Upper lobe of right lung (tissue), 1 donor: Measurements from ENCODE around the gene IFNL1. TPM values are rescaled to one million over a fixed set of nuclear protein-coding genes. Genes with fewer than 3 reads are reported as not detected.

Experiments
- ATAC-seq: fragments of 200-7000 bp; cut with Tn5 transposase; one replicate; pipeline ENCODE4 v1.9.1; 2020; ENCODE audit warnings: mild to moderate bottlenecking, moderate library complexity
- DNase-seq: peaks from one replicate; pipeline ENCODE4 v3.0.0-alpha.2; 2020
- H3K27ac ChIP-seq: fragments of 200-600 bp; one replicate; pipeline ENCODE4 v1.8.0; 2022
- H3K27me3 ChIP-seq: fragments of 200-600 bp; one replicate; pipeline ENCODE4 v1.8.0; 2022; ENCODE audit warnings: mild to moderate bottlenecking
- H3K36me3 ChIP-seq: fragments of 200-600 bp; one replicate; pipeline ENCODE4 v1.8.0; 2022
- H3K4me1 ChIP-seq: fragments of 200-600 bp; one replicate; pipeline ENCODE4 v1.8.0; 2022
- H3K4me3 ChIP-seq: fragments of 200-600 bp; one replicate; pipeline ENCODE4 v1.8.0; 2022; ENCODE audit warnings: mild to moderate bottlenecking
- H3K9me3 ChIP-seq: fragments of 200-600 bp; one replicate; pipeline ENCODE4 v1.8.0; 2022
- CTCF ChIP-seq: fragments of 200-600 bp; IDR thresholded peaks from one replicate; pipeline ENCODE4 v1.8.0; 2022; ENCODE audit warnings: antibody characterized with exemption
- intact Hi-C: fragments of 100-400 bp; cut with DNase I; formaldehyde crosslinking; loops from one replicate; pipeline ENCODE4 v1.11.0; 2022
- total RNA-seq: library from RNA; stranded (reverse); fragmentation: NEBNext Ultra II Directional; extraction: Animal tissue kit (Norgen Biotek cat#: 25700); gene quantifications from one replicate; pipeline ENCODE4 v1.2.1, GENCODE V29; 2021
- donor health status: DM: no; HTN: yes; CAD: no; lungs with severe emphysema.

The IFNL1 gene
- total RNA-seq, 1 donor from 2014 or later: not detected

GRCh38 chr19:39345956-39346355, 49.7 kb downstream of the IFNL1 start:
- no peaks in the 10 kb centered on the region for H3K9me3 ChIP-seq
- peaks cover 29% of the 10 kb centered on the region for H3K4me1 ChIP-seq
- H3K27me3 ChIP-seq: no peaks in the 10 kb centered on the region
- H3K27ac ChIP-seq: no peak overlapping the region
- intact Hi-C loops: no loop called here
- DNase-seq (no peak), ATAC-seq (no peak)
- H3K36me3 ChIP-seq: peaks cover 14% of the 10 kb centered on the region
- H3K4me3 ChIP-seq: no peak overlapping the region
- TF ChIP-seq CTCF: no peak

- H3K27ac ChIP-seq: no peak overlapping the region
- intact Hi-C loops: no loop called here
- H3K4me3 ChIP-seq: no peak overlapping the region
- peaks cover 22% of the 10 kb centered on the region for H3K36me3 ChIP-seq
- no peaks in the 10 kb centered on the region for H3K27me3 ChIP-seq
- H3K9me3 ChIP-seq: no peaks in the 10 kb centered on the region
- no peak for DNase-seq
- TF ChIP-seq CTCF: no peak
- peaks cover 24% of the 10 kb centered on the region for H3K4me1 ChIP-seq
- ATAC-seq: no peak
Observed at GRCh38 chr19:39347332-39348164, 51.3 kb downstream of the IFNL1 start.

Other genes with a start within 250 kb of the IFNL1 start
- not detected for gene ACP7, start 212.0 kb upstream of the IFNL1 start, total RNA-seq
- 72.8 TPM for gene PAK4, start 170.6 kb upstream of the IFNL1 start, total RNA-seq
- 0.46 TPM for gene NCCRP1, start 99.4 kb upstream of the IFNL1 start, total RNA-seq
- not detected for gene SYCN, start 92.1 kb upstream of the IFNL1 start, total RNA-seq
- not detected for gene IFNL3, start 51.4 kb upstream of the IFNL1 start, total RNA-seq
- gene IFNL4, start 47.6 kb upstream of the IFNL1 start, total RNA-seq: not detected
- not detected for gene IFNL2, start 28.0 kb upstream of the IFNL1 start, total RNA-seq
- gene LRFN1, start 24.5 kb downstream of the IFNL1 start, total RNA-seq: 2.2 TPM
- gene GMFG, start 39.6 kb downstream of the IFNL1 start, total RNA-seq: 113 TPM
- 81.2 TPM for gene SAMD4B, start 46.0 kb downstream of the IFNL1 start, total RNA-seq
- gene PAF1, start 94.7 kb downstream of the IFNL1 start, total RNA-seq: 33.3 TPM
- 28.8 TPM for gene MED29, start 95.0 kb downstream of the IFNL1 start, total RNA-seq
- gene ZFP36, start 110.4 kb downstream of the IFNL1 start, total RNA-seq: 224 TPM
- 32.4 TPM for gene PLEKHG2, start 116.3 kb downstream of the IFNL1 start, total RNA-seq
- gene RPS16, start 139.5 kb downstream of the IFNL1 start, total RNA-seq: 1,446 TPM
- gene SUPT5H, start 149.2 kb downstream of the IFNL1 start, total RNA-seq: 98.4 TPM
- gene TIMM50, start 184.4 kb downstream of the IFNL1 start, total RNA-seq: 43.9 TPM
- gene DLL3, start 202.5 kb downstream of the IFNL1 start, total RNA-seq: not detected
- gene SELENOV, start 218.7 kb downstream of the IFNL1 start, total RNA-seq: not detected
- 2.4 TPM for gene EID2B, start 236.4 kb downstream of the IFNL1 start, total RNA-seq
- 13.5 TPM for gene EID2, start 243.8 kb downstream of the IFNL1 start, total RNA-seq